A549 (cell line): Measurements from ENCODE around the gene XRRA1.

Experiments
- CHD2 ChIP-seq: fragments of 150-350 bp; IDR thresholded peaks from 2 replicates; pipeline ENCODE4 v1.6.1; 2014; ENCODE audit warnings: low read length; ENCODE audit not compliant: partially characterized antibody
- CTCF ChIP-seq: fragments of >200 bp; sonication (Bioruptor Twin); formaldehyde crosslinking; IDR thresholded peaks from 3 replicates; pipeline ENCODE4 v1.5.1; 2016
- EP300 ChIP-seq, 2 experiments: fragments of >200 bp; sonication (Bioruptor Twin); formaldehyde crosslinking; IDR thresholded peaks; 2 replicates in 1 of 2; 3 replicates in 1 of 2; pipeline ENCODE4 v1.6.1; 2016 to 2017
- ESRRA ChIP-seq: fragments of 150-350 bp; IDR thresholded peaks from 2 replicates; pipeline ENCODE4 v1.6.1; 2014; ENCODE audit warnings: mild to moderate bottlenecking, low read length, borderline replicate concordance
- HDAC2 ChIP-seq: fragments of 200-600 bp; sonication (generic); IDR thresholded peaks from 2 replicates; pipeline ENCODE4 v1.6.1; 2016
- JUN ChIP-seq, 2 experiments: fragments of >200 bp; sonication (Bioruptor Twin); formaldehyde crosslinking; IDR thresholded peaks; 2 replicates in 1 of 2; 3 replicates in 1 of 2; pipeline ENCODE4 v1.6.1; 2016 to 2017
- JUNB ChIP-seq: fragments of >200 bp; sonication (Bioruptor Twin); formaldehyde crosslinking; IDR thresholded peaks from 2 replicates; pipeline ENCODE4 v1.6.1; 2016
- KDM1A ChIP-seq: fragments of 200-600 bp; sonication (generic); IDR thresholded peaks from 2 replicates; pipeline ENCODE4 v1.6.1; 2016; ENCODE audit warnings: low read depth, mild to moderate bottlenecking
- MAX ChIP-seq: IDR thresholded peaks from 2 replicates; pipeline ENCODE4 v1.6.1; 2012
- MAZ ChIP-seq: fragments of 150-350 bp; IDR thresholded peaks from 2 replicates; pipeline ENCODE4 v1.6.1; 2014; ENCODE audit warnings: antibody characterized with exemption, low read depth, low read length, borderline replicate concordance
- NR3C1 ChIP-seq: fragments of >200 bp; sonication (Bioruptor Twin); formaldehyde crosslinking; IDR thresholded peaks from 3 replicates; pipeline ENCODE4 v1.6.1; 2017
- POLR2A ChIP-seq: IDR thresholded peaks from 2 replicates; pipeline ENCODE4 v1.6.1; 2012; ENCODE audit warnings: mild to moderate bottlenecking, low read length
- RAD21 ChIP-seq, 2 experiments: fragments of >200 bp in 1 of 2; sonication (Bioruptor Twin) in 1 of 2; formaldehyde crosslinking in 1 of 2; IDR thresholded peaks in 1 of 2; conservative IDR thresholded peaks in 1 of 2; 2 replicates in 1 of 2; 3 replicates in 1 of 2; pipeline ENCODE4 v1.6.1; 2012 to 2018; ENCODE audit warnings: inconsistent platforms in 1 of 2
- RFX5 ChIP-seq: fragments of 450-650 bp; IDR thresholded peaks from 2 replicates; pipeline ENCODE4 v1.7.1; 2014; ENCODE audit warnings: antibody characterized with exemption, mild to moderate bottlenecking, moderate library complexity

GRCh38 chr11:74927496-74927895 is 21.4 kb downstream of the XRRA1 start:
- no peak for TF ChIP-seq CTCF
- TF ChIP-seq HDAC2: no peak
- TF ChIP-seq POLR2A: no peak
- TF ChIP-seq JUNB: no peak
- no peak for TF ChIP-seq MAX
- no peak for TF ChIP-seq MAZ
- TF ChIP-seq EP300 (IDR thresholded peaks at IDR 0.05): no peak
- TF ChIP-seq NR3C1: no peak
- no peak for TF ChIP-seq JUN (IDR thresholded peaks at IDR 0.05)
- TF ChIP-seq RAD21 (conservative IDR thresholded peaks at IDR 0.05 in 1 of 2, IDR thresholded peaks at IDR 0.05 in 1 of 2): no peak
- TF ChIP-seq RFX5: no peak
- no peak for TF ChIP-seq KDM1A
- TF ChIP-seq CHD2: no peak
- TF ChIP-seq ESRRA: no peak
